ENCODE results near the gene KIAA0319L.

The KIAA0319L gene

GRCh38 chr1:35535243-35535642, 22.0 kb downstream of the KIAA0319L start:
- no peak for DNase-seq

GRCh38 chr1:35533586-35533985, 23.6 kb downstream of the KIAA0319L start:
- DNase-seq = no peak

GRCh38 chr1:35532497-35533223, 24.5 kb downstream of the KIAA0319L start:
- no peak for DNase-seq

GRCh38 chr1:35531368-35531767, 25.8 kb downstream of the KIAA0319L start:
- DNase-seq = no peak

GRCh38 chr1:35530946-35531345, 26.3 kb downstream of the KIAA0319L start:
- DNase-seq = no peak

GRCh38 chr1:35530168-35530567, 27.0 kb downstream of the KIAA0319L start:
- no peak for DNase-seq

GRCh38 chr1:35524106-35524505, 33.1 kb downstream of the KIAA0319L start:
- no peak for DNase-seq

DNA sequence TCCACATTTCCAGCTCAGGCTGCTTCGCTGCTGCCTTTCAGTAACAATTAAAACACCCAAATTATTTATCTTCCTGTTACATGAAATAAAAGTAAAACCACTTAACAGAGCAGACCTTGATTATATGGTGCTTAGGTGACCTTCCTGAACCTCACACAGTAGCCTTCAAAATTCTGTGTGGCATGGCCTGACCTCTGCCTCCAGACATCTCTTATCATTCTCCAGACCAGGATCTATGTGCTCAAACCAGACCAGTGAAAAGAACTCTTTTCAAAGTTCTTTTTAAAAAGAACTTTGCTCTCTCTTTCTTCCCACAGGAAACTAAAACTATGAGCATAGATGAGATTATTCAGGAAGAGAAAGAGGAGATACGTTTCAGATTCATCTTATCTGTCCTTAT, 37.8 kb downstream of the KIAA0319L start:
- no peak for DNase-seq

- no peak for DNase-seq
Measured at GRCh38 chr1:35518183-35518582, 39.0 kb downstream of the KIAA0319L start.

- DNase-seq = no peak
Measured at GRCh38 chr1:35511305-35511704, 45.9 kb downstream of the KIAA0319L start.

GRCh38 chr1:35509558-35509957, 47.6 kb downstream of the KIAA0319L start:
- DNase-seq = no peak

DNA sequence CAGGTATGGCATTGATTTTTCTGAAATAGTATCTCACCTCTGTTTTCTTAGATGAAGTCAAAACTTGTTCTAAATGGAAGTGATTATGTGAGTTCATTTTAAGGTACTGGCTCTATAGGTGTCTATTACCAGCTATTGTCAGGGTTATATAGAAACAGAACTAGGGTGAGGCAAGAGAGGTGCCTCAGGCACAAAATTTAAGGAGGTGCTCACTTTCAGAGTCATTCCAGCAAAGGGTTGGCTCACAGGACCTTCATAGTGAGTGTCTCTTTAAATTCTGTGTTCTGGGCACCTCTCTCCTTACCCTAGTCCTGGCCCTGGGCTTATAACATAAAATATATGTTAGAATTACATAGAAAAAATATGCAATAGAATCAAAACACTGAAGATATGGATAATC, 49.3 kb downstream of the KIAA0319L start:
- DNase-seq = no peak

- DNase-seq = no peak
Measured at GRCh38 chr1:35506960-35507912, 50.0 kb downstream of the KIAA0319L start.

GRCh38 chr1:35505911-35506798, 51.0 kb downstream of the KIAA0319L start:
- peak; percentile 35 for DNase-seq

DNA sequence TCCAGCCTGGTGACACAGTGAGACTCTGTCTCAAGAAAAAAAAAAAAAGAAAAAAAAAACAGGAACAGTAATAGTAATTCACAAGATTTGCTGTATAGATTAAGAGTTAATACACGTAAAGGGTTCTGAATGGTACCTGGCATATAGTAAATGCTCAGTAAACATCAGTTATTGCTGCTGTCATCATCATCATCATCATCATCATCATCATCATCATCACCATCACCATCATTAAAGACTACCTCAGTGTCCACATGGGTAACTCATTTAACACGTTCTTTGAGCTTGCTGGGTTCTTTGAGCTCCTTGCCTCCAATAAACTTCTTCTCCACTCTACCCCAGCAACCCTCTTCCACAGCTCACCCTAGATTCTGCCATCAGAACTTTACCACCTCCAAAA, 55.0 kb downstream of the KIAA0319L start:
- DNase-seq = no peak

DNA sequence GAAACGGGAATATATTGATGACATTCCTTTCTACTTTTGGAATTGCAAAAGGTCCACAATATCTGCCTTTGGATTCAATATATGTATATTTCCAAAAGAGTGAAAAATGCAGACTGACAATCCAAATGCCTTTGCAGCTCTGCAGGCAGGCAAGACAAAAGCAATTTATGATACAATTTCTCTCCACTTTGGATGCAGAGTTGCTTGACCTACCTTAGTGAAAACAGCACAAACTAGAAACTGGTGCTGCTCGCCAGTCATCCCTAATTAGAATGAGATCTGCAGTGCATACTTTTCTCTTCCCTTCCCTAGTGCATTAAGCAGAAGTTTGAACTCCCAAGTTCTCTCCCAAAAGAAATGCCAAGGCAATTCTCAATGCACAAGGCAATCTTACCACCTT, 56.8 kb downstream of the KIAA0319L start:
- no peak for DNase-seq

- no peak for DNase-seq
Measured at GRCh38 chr1:35499652-35500176, 57.5 kb downstream of the KIAA0319L start.

GRCh38 chr1:35499231-35499630, 58.0 kb downstream of the KIAA0319L start:
- no peak for DNase-seq

DNA sequence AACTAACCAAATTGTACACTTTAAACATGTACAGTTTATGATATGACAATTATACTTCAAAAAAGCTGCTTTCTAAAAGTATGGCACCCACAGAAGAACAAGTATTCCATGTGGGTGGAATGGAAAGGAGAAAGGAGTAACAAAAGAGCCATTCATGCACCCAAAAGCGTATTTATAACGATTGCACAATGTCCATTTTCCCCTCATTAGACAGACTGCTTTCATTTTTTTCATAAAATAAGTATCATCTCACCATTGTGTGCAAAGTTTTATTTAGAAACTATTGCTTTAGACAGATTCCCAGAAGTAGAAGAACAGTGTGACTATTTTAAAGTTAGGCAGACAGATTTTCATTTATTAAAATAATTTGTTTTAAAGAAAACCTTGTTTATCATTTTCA, 59.6 kb downstream of the KIAA0319L start:
- no peak for DNase-seq

DNA sequence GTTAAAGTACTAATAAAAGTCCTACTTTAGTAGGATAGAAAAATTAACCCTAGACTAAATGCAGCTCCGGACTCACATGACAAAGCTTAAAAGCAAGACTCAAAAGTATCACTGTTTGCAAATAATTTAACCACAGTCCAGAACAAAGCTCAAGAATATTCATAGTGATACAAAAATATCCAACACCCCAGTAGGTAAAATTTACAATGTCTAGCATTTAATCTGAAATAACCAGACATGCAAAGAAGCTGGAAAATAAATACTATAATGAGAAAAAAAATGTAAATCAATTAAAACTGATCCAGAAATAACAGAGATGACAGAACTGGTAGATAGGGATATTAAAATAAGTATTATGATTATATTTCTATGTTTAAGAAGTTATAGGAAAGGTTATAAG, 67.0 kb downstream of the KIAA0319L start:
- DNase-seq = no peak

- DNase-seq = no peak
Measured at GRCh38 chr1:35488336-35488735, 68.9 kb downstream of the KIAA0319L start.

DNA sequence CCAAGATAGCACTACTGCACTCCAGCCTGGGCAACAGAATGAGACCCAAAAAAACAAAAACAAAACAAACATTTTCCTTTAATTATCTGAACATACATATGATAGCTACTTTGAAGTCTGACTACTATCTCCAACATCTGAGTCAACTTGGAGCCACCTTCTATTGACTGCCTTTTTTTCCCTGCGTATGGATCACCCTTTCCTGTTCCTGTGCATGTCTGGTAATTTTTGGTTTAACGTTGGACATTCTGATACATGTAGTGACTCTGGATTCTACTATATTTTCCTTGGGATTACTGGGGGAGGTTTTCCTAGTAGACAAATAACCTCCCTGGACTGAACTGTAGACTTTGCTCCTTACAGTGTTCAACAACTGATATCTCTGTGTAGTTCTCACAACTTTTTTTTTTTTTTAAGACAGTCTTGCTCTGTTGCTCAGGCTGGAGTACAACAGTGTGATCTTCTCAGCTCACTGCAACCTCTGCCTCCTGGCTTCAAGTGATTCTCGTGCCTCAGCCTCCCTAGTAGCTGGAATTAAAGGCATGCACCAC, 70.3 kb downstream of the KIAA0319L start:
- no peak for DNase-seq
